GM19467 (cell line): ENCODE data around the gene ETV6.

Experiments used
- ATAC-seq: cut with Tn5 transposase; IDR thresholded peaks from one replicate; pipeline ENCODE4 v1.9.1; 2021; ENCODE audit warnings: mild to moderate bottlenecking, moderate library complexity; ENCODE audit not compliant: unreplicated experiment

ETV6 gene

GRCh38 chr12:11840366-11840765 lies 190.9 kb downstream of the ETV6 start:
- ATAC-seq: no peak

GRCh38 chr12:11846488-11846887 lies 197.0 kb downstream of the ETV6 start:
- ATAC-seq: no peak

DNA sequence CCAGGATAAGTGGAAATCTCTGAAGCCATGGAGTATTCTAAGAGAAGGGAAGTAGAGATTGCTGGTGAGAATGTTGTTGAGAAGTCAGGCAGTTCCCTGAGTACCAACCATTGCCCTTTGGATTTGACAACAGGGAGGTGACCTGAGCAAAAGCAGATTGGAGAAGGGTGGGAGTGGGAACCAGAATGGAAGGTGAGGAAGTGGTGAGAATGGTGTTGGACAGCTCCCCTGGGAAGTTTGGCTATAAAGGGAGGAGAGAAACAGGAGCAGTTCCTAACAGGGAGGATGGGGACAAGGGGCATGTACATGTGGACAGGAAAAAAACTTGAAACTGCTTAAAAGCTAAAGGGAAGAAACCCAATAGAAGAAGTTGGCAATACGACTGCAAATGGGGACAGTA lies 198.1 kb downstream of the ETV6 start:
- no peak for ATAC-seq

DNA sequence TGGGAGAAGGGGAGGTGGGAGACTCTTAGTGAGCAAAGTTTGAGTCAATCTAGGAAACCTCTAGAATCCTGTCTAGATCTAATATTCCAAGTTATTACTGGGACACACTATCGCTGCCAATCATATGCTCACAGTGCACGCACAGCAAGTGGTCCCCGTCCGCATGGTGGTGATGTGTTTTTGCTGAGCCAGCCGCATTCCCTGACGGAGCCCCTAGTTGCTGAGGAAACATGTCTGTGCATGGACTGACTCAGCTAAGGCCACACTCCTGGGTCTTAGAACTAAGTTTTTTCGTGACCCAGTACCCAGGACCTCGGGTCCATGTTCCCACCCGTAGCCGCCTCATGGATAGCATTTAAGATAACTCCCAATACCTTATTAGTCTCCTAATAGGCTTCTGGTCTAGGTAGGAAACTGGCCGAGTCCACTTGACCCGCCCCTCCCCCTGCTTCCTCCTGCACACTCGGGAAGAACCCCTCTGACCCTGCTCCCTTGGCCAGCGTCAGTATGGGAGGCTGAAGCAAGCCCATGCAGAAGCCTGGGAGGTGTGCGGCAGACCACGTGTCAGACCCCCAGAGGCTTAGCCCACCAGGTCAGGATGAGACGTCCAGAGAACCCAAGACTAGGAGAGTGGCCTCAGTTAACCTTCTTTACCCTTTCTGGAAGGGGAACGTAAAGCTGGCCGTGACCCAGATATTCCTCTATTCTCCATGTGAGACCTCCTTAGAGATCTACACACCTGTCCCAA lies 200.5 kb downstream of the ETV6 start:
- no peak for ATAC-seq

- ATAC-seq: no peak
Measured at GRCh38 chr12:11853126-11853525, 203.7 kb downstream of the ETV6 start.

DNA sequence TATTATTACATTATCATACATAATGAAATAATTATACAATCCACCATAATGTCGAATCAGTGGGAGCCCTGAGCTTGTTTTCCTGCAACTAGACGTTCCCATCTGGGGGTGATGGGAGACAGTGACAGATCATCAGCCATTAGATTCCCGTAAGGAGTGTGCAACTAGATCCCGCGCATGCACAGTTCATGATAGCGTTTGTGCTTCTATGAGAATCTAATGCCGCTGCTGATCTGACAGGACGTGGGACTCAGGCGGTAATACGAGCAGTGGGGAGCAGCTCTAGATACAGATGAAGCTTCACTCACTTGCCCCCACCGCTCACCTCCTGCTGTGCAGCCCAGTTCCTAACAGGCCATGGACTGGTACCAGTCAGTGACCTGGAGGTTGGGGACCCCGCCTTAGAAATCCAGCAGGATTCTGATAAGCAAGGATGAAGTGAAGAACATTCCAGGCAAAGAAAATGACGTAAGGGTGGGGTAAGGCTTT lies 204.6 kb downstream of the ETV6 start:
- ATAC-seq: no peak

DNA sequence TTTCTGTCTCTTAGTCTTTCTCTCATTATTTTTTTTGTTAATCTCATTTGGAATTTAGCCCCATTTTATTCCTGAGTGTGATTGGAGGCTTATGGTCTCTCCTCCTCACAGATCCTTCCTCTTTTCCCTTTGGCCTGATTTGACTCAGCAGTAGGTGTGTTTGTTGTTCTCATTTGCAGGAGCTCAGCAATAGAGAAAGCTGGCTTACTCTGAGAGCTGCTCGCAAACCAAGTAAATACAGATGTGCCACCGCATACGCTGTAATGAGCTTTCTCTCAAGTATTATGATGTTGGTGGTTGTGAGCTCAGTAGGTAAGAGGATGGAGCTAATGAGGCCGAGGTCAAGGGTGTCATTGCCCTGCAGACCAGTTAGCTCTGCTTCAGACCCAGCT lies 206.5 kb downstream of the ETV6 start:
- ATAC-seq: no peak

- no peak for ATAC-seq
Measured at GRCh38 chr12:11856971-11857370, 207.5 kb downstream of the ETV6 start.

DNA sequence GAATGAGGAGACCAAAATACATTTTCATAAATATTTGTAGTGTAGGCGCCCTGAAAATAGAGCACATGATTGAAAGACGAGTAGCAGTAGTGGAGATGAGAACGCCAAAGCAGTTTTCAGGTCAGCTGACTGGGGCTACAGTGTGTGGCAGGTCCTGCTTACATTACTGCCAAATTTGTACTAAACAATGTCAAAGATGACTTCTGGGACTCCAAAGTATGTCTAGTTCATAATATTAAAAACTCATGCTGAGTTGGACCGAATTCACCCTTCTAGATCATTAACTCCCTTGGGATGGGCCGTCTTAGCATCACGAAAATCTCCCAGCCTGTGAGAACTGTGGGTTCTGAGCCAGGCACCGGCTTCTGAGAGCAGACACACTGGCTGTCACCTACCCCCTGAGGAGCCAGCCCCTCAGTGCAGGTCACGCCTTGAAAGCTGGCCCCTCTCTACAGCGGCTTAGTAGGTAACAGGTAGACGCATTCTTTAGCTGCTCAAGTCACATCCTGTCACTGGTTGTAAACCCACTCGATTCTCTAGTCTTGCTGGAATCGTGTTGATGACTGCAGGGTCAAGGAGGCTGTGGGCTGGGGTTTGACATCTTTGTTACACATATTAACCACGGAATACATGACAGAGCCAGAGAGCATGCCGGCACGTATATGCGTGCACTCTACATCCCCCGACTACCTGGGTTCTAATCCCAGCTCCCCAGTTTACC lies 210.4 kb downstream of the ETV6 start:
- ATAC-seq: no peak

- no peak for ATAC-seq
Measured at GRCh38 chr12:11861155-11861863, 211.8 kb downstream of the ETV6 start.

DNA sequence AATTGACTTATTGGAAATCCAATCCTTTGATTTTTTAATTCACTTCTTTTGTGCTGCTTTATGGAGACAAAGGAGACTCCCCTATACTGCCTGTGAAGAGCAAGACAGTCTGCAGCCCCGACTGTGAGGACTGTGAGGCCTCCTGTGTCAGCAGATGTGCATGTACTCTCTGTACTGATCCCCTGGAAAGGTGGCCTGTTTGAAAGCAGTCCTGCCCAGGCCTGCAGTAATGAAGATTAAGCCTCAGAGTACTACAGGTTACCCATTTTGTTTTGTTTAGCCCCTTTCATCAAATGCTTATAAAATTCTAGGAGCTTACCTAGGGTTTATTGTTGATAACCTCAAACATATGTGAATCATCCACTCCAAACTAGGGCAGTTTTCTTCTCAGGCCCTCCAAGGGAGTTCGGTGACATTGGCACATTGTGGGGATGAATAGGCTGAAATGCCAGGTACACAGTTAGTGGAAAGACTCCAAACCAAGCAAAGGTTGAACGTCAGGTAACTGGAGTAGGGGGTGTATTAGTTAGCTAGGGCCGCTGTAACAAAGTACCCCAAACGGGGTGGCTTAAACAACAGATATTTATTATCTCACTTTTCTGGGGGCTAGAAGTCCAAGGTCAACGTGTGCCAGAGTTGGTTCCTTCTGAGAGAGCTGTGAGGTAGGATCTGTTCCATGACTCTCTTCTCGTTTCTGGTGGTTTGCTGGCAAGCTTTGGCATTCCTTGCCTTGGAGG lies 212.6 kb downstream of the ETV6 start:
- no peak for ATAC-seq

- no peak for ATAC-seq
Measured at GRCh38 chr12:11862798-11863197, 213.3 kb downstream of the ETV6 start.

GRCh38 chr12:11863478-11863906 lies 214.0 kb downstream of the ETV6 start:
- ATAC-seq: no peak

GRCh38 chr12:11863988-11864387 lies 214.5 kb downstream of the ETV6 start:
- no peak for ATAC-seq

DNA sequence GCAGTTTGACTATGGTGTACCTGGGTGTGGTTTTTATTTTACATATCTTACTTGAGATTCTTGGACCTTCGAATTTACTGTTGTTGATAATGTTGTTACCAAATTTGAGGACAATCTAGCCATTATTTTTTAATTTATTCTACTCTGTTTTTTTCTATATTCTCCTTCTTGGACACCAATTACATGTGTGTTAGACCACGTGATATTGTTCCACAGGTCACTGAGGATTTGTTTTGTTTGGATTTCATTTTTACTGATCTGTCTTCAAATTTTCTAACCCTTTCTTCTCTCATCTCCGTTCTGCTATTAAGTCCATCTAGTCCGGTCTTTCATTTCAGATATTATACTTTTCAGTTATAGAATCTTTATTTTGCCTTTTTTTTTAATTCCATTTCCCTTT lies 216.3 kb downstream of the ETV6 start:
- ATAC-seq: no peak

DNA sequence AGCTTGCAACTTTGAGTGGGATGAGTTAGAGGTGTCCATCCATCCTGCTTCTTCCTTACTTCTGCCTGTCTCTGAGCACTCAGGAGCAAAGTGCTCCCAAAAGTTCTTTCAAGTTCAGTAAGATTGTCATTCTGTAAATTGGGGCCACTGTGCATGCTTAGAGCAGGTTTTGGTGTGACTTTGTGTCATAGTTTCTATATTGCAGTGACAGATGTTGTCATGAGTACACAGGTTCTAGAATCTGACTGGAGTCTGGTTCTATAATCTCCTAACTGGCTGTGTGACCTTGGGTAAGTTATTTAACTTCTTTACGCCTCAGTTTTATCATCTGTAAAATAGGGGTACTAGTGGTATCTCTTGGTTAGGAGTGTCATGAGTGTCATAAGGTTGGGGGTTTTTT lies 218.6 kb downstream of the ETV6 start:
- ATAC-seq: no peak

GRCh38 chr12:11869406-11869805 lies 219.9 kb downstream of the ETV6 start:
- ATAC-seq: no peak

DNA sequence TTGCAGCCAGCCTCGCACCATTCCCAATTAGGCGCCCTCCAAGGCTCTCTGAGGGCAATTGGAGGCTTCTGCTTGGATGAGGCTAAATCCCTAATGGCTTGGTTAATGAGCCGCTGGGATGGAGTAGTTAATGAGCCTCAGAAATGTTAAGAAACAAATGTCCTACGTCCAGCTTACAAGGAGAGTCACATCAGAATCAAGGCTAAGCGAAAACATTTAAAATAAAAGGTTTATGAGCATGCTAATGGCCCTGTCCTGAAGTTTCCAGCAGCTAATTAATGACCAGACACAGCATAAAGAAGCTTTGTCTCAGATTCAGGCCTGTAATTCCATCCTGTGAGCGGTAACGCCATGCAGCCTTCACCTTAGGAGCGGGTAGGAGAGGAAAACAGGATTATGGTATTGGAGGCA lies 220.6 kb downstream of the ETV6 start:
- no peak for ATAC-seq

DNA sequence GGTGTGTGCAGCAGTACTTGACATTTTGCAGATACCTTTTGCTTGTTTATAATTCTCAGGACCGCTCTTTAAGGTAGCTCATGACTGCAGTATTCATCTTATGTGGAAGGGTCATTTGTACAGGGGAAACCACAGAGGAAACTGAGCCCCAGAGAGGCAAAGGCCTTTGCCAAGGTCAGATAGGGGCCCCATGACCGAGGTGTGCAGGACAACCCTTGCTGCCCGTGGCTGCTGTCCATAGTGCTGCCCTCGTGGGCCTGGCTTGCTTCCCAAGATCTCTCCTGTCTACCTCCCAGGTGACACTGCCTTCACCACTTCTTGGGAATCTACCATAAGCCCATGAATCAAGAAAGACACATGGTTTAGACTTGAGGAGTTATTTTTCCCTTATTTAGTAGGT lies 222.6 kb downstream of the ETV6 start:
- ATAC-seq: no peak

DNA sequence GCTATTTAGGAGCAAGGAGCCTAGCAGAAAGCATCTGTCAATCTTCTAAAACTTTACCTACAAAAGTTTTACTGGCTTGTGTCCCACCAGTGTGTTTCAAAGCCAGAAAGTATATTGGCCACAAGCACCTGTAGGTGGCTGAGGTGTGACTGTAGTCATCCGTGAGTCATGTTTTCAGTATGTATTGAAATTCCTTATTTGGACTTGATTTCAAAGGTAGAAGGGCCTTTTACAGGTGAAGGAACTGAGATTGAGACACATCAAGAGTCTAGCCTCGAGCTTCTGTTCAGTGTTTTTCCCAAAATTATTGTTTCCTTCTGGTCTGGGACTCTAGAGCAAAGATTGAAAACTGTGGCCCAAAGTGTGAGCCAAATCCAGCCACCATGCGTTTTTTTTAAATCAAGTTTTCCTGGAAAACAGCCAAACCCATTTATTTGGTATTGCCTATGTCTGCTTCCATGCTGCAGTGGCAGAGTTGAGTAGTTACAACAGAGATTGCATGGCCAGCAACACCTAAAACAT lies 226.0 kb downstream of the ETV6 start:
- no peak for ATAC-seq

- no peak for ATAC-seq
Measured at GRCh38 chr12:11876307-11876706, 226.8 kb downstream of the ETV6 start.
